BJ (cell line): ENCODE results near the gene CDH12. TPM values are rescaled to one million over a fixed set of nuclear protein-coding genes. Genes with fewer than 3 reads are reported as not detected.
"Not testable (repeated sequence)": the region's sequence is repeated elsewhere in the genome, so short reads cannot be mapped to it uniquely, and the experiment has no call there.

ENCODE experiments used
- CTCF ChIA-PET: fragments of 350-600 bp; formaldehyde crosslinking; extraction: SDS; loops from one replicate; lab custom pipeline; 2021; ENCODE audit warnings: antibody characterized with exemption, inconsistent platforms; lab: Yijun Ruan, JAX
- POLR2A ChIA-PET: fragments of 300-600 bp; sonication (Branson Sonifier 250); formaldehyde crosslinking; extraction: SDS; loops from one replicate; lab custom pipeline; 2021; ENCODE audit warnings: antibody characterized with exemption; lab: Charles Lee
- DNase-seq: peaks from one replicate; pipeline ENCODE4 v3.0.0-alpha.2; 2011; ENCODE audit warnings: low read depth
- H3K27me3 ChIP-seq: 2 replicates; pipeline ENCODE4 v1.6.0; 2011; ENCODE audit warnings: low read length; ENCODE audit not compliant: control insufficient read depth, insufficient read depth
- H3K36me3 ChIP-seq: 2 replicates; pipeline ENCODE4 v1.5.1; 2011; ENCODE audit warnings: low read length; ENCODE audit not compliant: control insufficient read depth, insufficient read depth
- H3K4me3 ChIP-seq: 2 replicates; pipeline ENCODE4 v1.5.1; 2011; ENCODE audit warnings: low read depth, mild to moderate bottlenecking, control low read depth, low read length
- polyA plus RNA-seq: library from polyadenylated mRNA; depleted of rRNA; stranded (reverse); fragments of >200 nt; gene quantifications from 2 replicates; pipeline ENCODE4 v1.2.3, GENCODE V29; 2011
- TF ChIP-seq, protein P1 (sequence below): IDR thresholded peaks from 2 replicates; pipeline ENCODE4 v1.5.1; 2011; ENCODE audit warnings: low read depth, mild to moderate bottlenecking, control low read depth, inconsistent platforms, low read length, moderate library complexity; ENCODE audit not compliant: insufficient read depth

CDH12 gene
- polyA plus RNA-seq, 1 experiment = not detected

DNA sequence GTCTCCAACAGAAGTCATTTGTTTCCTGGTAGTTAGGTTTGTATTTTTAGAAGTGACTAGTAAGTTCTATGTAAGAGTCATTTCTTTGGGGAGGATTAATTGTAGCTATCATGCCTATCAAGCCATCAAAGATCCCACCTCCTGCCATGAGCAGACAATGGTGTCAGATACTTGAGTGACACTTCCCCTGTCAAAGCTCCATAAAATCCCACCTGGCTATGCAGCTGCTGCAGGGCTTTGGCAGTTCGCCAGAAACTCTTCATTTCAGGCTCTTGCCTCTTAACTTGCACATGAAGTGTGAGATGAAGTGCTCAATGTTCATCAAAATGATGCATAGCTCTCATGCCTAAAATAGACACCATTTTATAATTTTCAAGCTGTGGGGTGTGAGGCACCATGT, 312.1 kb downstream of the CDH12 start:
- H3K36me3 ChIP-seq = no peaks in the 10 kb centered on the region
- ChIA-PET POLR2A (no interaction called here), CTCF (no interaction called here)
- TF ChIP-seq, protein P1, sequence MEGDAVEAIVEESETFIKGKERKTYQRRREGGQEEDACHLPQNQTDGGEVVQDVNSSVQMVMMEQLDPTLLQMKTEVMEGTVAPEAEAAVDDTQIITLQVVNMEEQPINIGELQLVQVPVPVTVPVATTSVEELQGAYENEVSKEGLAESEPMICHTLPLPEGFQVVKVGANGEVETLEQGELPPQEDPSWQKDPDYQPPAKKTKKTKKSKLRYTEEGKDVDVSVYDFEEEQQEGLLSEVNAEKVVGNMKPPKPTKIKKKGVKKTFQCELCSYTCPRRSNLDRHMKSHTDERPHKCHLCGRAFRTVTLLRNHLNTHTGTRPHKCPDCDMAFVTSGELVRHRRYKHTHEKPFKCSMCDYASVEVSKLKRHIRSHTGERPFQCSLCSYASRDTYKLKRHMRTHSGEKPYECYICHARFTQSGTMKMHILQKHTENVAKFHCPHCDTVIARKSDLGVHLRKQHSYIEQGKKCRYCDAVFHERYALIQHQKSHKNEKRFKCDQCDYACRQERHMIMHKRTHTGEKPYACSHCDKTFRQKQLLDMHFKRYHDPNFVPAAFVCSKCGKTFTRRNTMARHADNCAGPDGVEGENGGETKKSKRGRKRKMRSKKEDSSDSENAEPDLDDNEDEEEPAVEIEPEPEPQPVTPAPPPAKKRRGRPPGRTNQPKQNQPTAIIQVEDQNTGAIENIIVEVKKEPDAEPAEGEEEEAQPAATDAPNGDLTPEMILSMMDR = no peak
- DNase-seq = no peak
- no peak overlapping the region for H3K4me3 ChIP-seq
- no peaks in the 10 kb centered on the region for H3K27me3 ChIP-seq

DNA sequence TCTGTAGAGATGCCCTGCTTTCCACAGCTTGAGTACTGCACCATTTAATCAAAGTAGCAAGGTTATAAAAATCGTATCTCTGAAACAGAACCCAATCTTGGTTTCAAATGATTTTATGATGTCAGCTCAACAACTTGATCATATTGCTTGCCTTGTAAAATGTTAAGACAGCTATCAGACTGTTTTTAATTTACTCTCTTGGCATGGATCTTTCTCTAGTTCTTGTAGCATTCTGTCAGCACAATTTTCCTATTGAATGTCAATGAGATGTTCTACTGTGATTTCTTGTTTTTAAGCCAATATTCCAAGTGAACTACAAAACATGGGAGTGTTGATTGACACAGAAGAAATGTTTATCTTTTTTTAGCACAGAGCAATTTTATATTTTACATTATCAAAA, 313.4 kb downstream of the CDH12 start:
- ChIA-PET CTCF (no interaction called here), POLR2A (no interaction called here)
- Histone ChIP-seq H3K36me3 (no peaks in the 10 kb centered on the region), H3K27me3 (no peaks in the 10 kb centered on the region), H3K4me3 (no peak overlapping the region)
- DNase-seq = no peak
- TF ChIP-seq, protein P1 = no peak

DNA sequence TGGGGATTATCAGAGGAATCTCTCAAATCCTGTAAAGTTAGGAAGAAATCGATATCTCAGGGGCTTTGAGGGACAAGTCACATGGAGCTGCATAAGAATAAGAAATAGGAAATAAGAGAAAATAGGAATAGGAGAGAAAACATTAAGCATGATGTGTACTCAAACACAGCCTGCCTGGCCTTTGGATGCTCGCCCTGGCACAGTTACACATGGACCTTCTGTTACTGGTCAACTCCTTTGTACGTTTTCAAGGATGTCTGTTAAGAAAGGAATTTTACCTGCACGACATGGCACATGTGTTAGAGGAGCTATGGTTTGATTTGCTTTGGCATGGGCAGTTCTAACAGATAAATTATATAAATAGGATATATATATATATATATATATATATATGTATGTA, 321.2 kb downstream of the CDH12 start:
- CTCF ChIA-PET = no interaction called here
- H3K4me3 ChIP-seq = no peak overlapping the region
- no peaks in the 10 kb centered on the region for H3K36me3 ChIP-seq
- POLR2A ChIA-PET = no interaction called here
- DNase-seq = no peak
- TF ChIP-seq, protein P1 = no peak
- H3K27me3 ChIP-seq = no peaks in the 10 kb centered on the region

DNA sequence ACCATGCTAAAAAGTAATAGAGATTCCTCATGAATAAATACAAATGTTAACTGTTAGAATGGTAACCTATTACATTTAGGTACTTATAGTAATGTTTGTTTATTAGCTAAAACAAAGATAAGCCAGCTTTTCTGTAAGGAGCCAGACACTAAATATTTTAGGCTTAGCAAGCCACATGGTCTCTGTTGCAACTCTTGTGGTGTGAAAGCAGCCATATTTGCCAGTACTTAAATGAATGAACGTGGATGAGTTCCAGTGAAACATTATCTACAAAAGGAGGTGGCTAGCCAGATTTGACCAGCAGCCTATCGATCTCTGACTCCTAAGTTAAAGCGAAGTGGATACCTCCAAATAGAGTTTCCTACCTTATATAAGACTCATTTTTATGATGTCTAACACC, 331.6 kb downstream of the CDH12 start:
- H3K4me3 ChIP-seq = no peak overlapping the region
- H3K36me3 ChIP-seq = no peaks in the 10 kb centered on the region
- ChIA-PET POLR2A (no interaction called here), CTCF (no interaction called here)
- no peak for DNase-seq
- TF ChIP-seq, protein P1 = no peak
- H3K27me3 ChIP-seq = no peaks in the 10 kb centered on the region

DNA sequence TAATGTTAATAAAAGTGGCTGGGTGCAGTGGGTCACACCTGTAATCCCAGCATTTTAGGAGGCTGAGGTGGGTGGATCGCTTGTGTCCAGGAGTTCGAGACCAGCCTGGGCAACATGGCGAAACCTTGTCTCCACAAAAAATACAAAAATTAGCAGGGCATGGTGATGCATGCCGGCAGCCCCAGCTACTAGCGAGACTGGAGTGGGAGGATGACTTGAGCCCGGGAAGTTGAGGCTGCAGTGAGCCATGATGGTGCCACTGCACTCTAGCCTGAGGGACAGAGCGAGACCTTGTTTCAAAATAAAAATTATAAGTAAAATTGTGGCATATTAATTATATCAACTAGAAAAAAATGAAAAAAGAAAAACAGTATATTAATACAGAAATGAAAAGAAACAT, 336.6 kb downstream of the CDH12 start:
- H3K27me3 ChIP-seq, DNase-seq, POLR2A ChIA-PET, H3K4me3 ChIP-seq, H3K36me3 ChIP-seq: not testable (repeated sequence)
- CTCF ChIA-PET = interaction anchor here (0.8 kb wide), 1 partner anchor 233 kb away, joined by 3 read pairs; no protein-coding TSS in a partner anchor

DNA sequence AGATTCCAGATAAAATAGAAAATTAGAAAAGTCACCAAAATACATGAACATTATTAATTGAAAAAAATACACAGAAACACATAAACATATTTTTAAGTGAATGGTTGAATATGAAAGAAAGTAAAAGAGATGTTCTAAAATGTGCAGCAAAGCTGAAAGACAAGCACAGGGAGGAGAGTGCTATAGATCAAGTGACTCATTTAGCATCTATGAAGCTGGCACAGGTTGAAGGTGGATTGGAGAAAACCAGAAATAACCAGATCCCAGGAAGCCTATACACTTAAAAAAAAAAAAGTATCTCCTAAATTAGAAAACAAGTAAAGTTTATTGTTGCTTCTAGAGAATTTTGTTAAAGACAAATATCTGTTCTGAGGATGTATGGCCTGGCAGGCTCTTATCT, 338.9 kb downstream of the CDH12 start:
- Histone ChIP-seq H3K27me3 (no peaks in the 10 kb centered on the region), H3K4me3 (no peak overlapping the region), H3K36me3 (no peaks in the 10 kb centered on the region)
- TF ChIP-seq, protein P1 = no peak
- ChIA-PET POLR2A (no interaction called here), CTCF (no interaction called here)
- DNase-seq = no peak
